Breast epithelium (tissue), 3 donors: ENCODE results near the gene CXCL14.

Source experiments
- CTCF ChIP-seq, 3 donors: fragments of 450-650 bp; IDR thresholded peaks; one replicate each; pipeline ENCODE4 v1.5.1; 2016 to 2017; ENCODE audit warnings: antibody characterized with exemption in 3 of 3, mild to moderate bottlenecking in 3 of 3, moderate library complexity in 3 of 3
- POLR2A ChIP-seq: fragments of 450-650 bp; IDR thresholded peaks from one replicate; pipeline ENCODE4 v1.6.1; 2016; ENCODE audit warnings: antibody characterized with exemption, mild to moderate bottlenecking, moderate library complexity
- POLR2AphosphoS5 ChIP-seq, 3 donors: sonication (generic); formaldehyde crosslinking; IDR thresholded peaks; one replicate each; pipeline ENCODE4 v1.6.1; 2017; ENCODE audit warnings: antibody characterized with exemption in 3 of 3

DNA sequence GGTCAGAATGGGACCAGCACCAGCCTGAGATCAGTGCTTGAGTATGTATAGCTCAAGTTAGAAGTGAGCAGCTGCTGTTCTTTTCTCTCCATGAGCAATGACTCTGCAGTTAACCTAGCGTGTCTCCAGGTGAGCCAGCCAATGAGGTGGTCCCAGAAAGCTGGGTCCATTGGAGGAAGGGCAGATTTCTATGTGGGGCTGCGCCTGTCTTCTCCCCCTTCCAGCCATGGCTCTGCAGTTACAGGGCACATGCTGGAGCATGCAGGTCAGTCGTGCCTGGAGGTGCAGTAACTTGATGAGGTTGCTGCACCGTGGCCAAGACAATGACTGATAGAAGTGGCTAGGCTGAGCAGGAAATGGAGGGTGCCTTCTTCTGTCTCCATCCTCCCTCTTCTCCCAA is 29.6 kb upstream of the CXCL14 start:
- no peak for TF ChIP-seq CTCF (IDR thresholded peaks at IDR 0.05)
- no peak for TF ChIP-seq POLR2A
- no peak for TF ChIP-seq POLR2AphosphoS5 (IDR thresholded peaks at IDR 0.05)
